ENCODE data around the gene FSTL5. TPM values are rescaled to one million over a fixed set of nuclear protein-coding genes. Genes with fewer than 3 reads are reported as not detected.

FSTL5 gene
- total RNA-seq, 1 donor from 2014 or later, result not detected

GRCh38 chr4:161356351-161356750 is 807.4 kb downstream of the FSTL5 start:
- H3K4me3 Mint-ChIP-seq, result no peak overlapping the region
- ATAC-seq (ENCODE audit: low read depth), result no peak
- ChIA-PET CTCF (no interaction called here), POLR2A (no interaction called here)
- no peaks in the 10 kb centered on the region for H3K36me3 Mint-ChIP-seq (ENCODE audit: low read depth)
- TF ChIP-seq CTCF (IDR thresholded peaks at IDR 0.05), result no peak
- intact Hi-C loops (cut with micrococcal nuclease), result no loop called here
- H3K27me3 Mint-ChIP-seq, result no peaks in the 10 kb centered on the region
- H3K4me1 Mint-ChIP-seq, result no peaks in the 10 kb centered on the region
- DNase-seq, result no peak
- H3K9me3 Mint-ChIP-seq, result peaks cover 5% of the 10 kb centered on the region
- H3K27ac Mint-ChIP-seq, result no peak overlapping the region

GRCh38 chr4:161350946-161351345 is 812.9 kb downstream of the FSTL5 start:
- POLR2A ChIA-PET, result no interaction called here

DNA sequence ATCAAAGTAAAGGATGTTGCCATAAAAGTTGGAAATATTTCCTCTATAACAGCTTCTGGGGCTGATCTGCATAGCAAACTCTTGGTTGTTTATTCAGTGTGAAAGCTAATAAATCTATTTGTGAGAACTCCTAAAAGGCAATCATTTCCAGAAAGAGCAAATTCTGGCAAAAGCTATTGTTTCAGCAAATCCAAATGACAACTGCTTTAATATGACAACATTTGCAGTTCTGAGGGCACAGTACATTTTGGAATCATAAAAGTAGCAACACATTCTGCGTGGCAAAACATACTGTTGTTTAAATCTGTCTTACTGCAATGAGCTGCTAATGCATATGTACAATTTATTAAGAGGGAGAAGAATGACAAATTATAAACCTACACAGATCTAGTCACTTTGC is 818.1 kb downstream of the FSTL5 start:
- no peaks in the 10 kb centered on the region for H3K27me3 Mint-ChIP-seq
- H3K36me3 Mint-ChIP-seq (ENCODE audit: low read depth), result no peaks in the 10 kb centered on the region
- CTCF ChIA-PET, result no interaction called here

More at GRCh38 chr4:161350946-161351345, 812.9 kb downstream of the FSTL5 start:
- Mint-ChIP-seq H3K9me3 (peaks cover 2% of the 10 kb centered on the region), H3K36me3 (ENCODE audit: low read depth) (no peaks in the 10 kb centered on the region), H3K4me3 (no peak overlapping the region), H3K27me3 (no peaks in the 10 kb centered on the region), H3K4me1 (no peaks in the 10 kb centered on the region), H3K27ac (no peak overlapping the region)
- CTCF ChIA-PET, result no interaction called here
- intact Hi-C loops (cut with micrococcal nuclease), result no loop called here
- ATAC-seq (ENCODE audit: low read depth) (no peak), DNase-seq (no peak)
- no peak for TF ChIP-seq CTCF (IDR thresholded peaks at IDR 0.05)

GRCh38 chr4:161343569-161343950 is 820.2 kb downstream of the FSTL5 start:
- intact Hi-C loops (cut with micrococcal nuclease), result no loop called here
- Mint-ChIP-seq H3K27me3 (no peaks in the 10 kb centered on the region), H3K4me3 (no peak overlapping the region), H3K4me1 (no peaks in the 10 kb centered on the region), H3K36me3 (ENCODE audit: low read depth) (no peaks in the 10 kb centered on the region), H3K9me3 (peaks cover 2% of the 10 kb centered on the region), H3K27ac (no peak overlapping the region)
- POLR2A ChIA-PET, result no interaction called here
- DNase-seq (no peak), ATAC-seq (ENCODE audit: low read depth) (no peak)
- CTCF ChIA-PET, result no interaction called here
- TF ChIP-seq CTCF (IDR thresholded peaks at IDR 0.05), result no peak

More for the DNA sequence above, 818.1 kb downstream of the FSTL5 start:
- Mint-ChIP-seq H3K4me3 (no peak overlapping the region), H3K9me3 (peaks cover 2% of the 10 kb centered on the region), H3K4me1 (no peaks in the 10 kb centered on the region), H3K27ac (no peak overlapping the region)
- TF ChIP-seq CTCF (IDR thresholded peaks at IDR 0.05), result no peak
- intact Hi-C loops (cut with micrococcal nuclease), result no loop called here
- POLR2A ChIA-PET, result no interaction called here
- no peak for ATAC-seq (ENCODE audit: low read depth)
- no peak for DNase-seq

GRCh38 chr4:161342881-161343568 is 820.8 kb downstream of the FSTL5 start:
- H3K27me3 Mint-ChIP-seq, result no peaks in the 10 kb centered on the region
- no peak for DNase-seq
- ATAC-seq (ENCODE audit: low read depth), result no peak
- no peak overlapping the region for H3K4me3 Mint-ChIP-seq
- intact Hi-C loops (cut with micrococcal nuclease), result no loop called here
- H3K27ac Mint-ChIP-seq, result no peak overlapping the region
- no peak for TF ChIP-seq CTCF (IDR thresholded peaks at IDR 0.05)
- ChIA-PET CTCF (no interaction called here), POLR2A (no interaction called here)
- no peaks in the 10 kb centered on the region for H3K4me1 Mint-ChIP-seq
- H3K9me3 Mint-ChIP-seq, result peaks cover 2% of the 10 kb centered on the region
- no peaks in the 10 kb centered on the region for H3K36me3 Mint-ChIP-seq (ENCODE audit: low read depth)
